CD4-positive, alpha-beta T cell (primary cell): ENCODE results near the gene FFAR1. TPM values are rescaled to one million over a fixed set of nuclear protein-coding genes. Genes with fewer than 3 reads are reported as not detected.

Source experiments
- ATAC-seq: fragments of 200-7000 bp; cut with Tn5 transposase; one replicate; pipeline ENCODE4 v1.10.0; 2022; ENCODE audit warnings: mild to moderate bottlenecking; ENCODE audit not compliant: poor library complexity
- CTCF ChIA-PET: fragments of 350-600 bp; sonication (Branson Sonifier 250); formaldehyde crosslinking; loops from one replicate; lab custom pipeline; 2021; ENCODE audit warnings: antibody characterized with exemption, inconsistent platforms; lab: Charles Lee
- POLR2A ChIA-PET: fragments of 350-600 bp; sonication (Branson Sonifier 250); formaldehyde crosslinking; loops from one replicate; lab custom pipeline; 2021; ENCODE audit warnings: antibody characterized with exemption, inconsistent platforms; lab: Charles Lee
- DNase-seq, 14 experiments: peaks; one replicate each; pipeline ENCODE4 v3.0.0-alpha.2; 2013 to 2020; ENCODE audit warnings: mixed read lengths in 2 of 14
- H3K27ac ChIP-seq, 2 donors: one replicate each; pipeline versions ENCODE4 v1.5.1 to v1.7.0; 2013; ENCODE audit warnings: low read length in 2 of 2, low read depth in 1 of 2, mild to moderate bottlenecking in 1 of 2
- H3K27me3 ChIP-seq, 2 experiments: 1 replicate in 1 of 2; 2 replicates in 1 of 2; pipeline versions ENCODE4 v1.6.1 to v1.7.0; 2013; ENCODE audit warnings: low read length in 2 of 2, control low read depth in 1 of 2, mild to moderate bottlenecking in 1 of 2, moderate library complexity in 1 of 2; ENCODE audit not compliant: insufficient read depth in 2 of 2, control insufficient read depth in 1 of 2
- H3K36me3 ChIP-seq: one replicate; pipeline ENCODE4 v1.6.1; 2013; ENCODE audit warnings: low read length, control low read depth; ENCODE audit not compliant: insufficient read depth
- H3K4me1 ChIP-seq: one replicate; pipeline ENCODE4 v1.6.1; 2013; ENCODE audit warnings: low read length, control low read depth; ENCODE audit not compliant: insufficient read depth
- H3K4me3 ChIP-seq: one replicate; pipeline ENCODE4 v1.5.1; 2013; ENCODE audit warnings: mild to moderate bottlenecking, low read length, moderate library complexity
- H3K9me3 ChIP-seq, 2 experiments: 1 replicate in 1 of 2; 2 replicates in 1 of 2; pipeline versions ENCODE4 v1.6.1 to v1.7.0; 2013; ENCODE audit warnings: low read length in 2 of 2, mild to moderate bottlenecking in 2 of 2, control low read depth in 1 of 2, moderate library complexity in 1 of 2; ENCODE audit not compliant: control insufficient read depth in 1 of 2, insufficient read depth in 1 of 2
- H3K27ac Mint-ChIP-seq: one replicate; pipeline ENCODE4 v1.8.0; 2020; ENCODE audit warnings: mixed read lengths
- H3K27me3 Mint-ChIP-seq: one replicate; pipeline ENCODE4 v1.8.0; 2021; ENCODE audit warnings: mixed read lengths
- H3K36me3 Mint-ChIP-seq: one replicate; pipeline ENCODE4 v1.8.0; 2021; ENCODE audit warnings: low read depth, mixed read lengths
- H3K4me1 Mint-ChIP-seq: one replicate; pipeline ENCODE4 v1.8.0; 2021; ENCODE audit warnings: low read depth, mixed read lengths
- H3K4me3 Mint-ChIP-seq: one replicate; pipeline ENCODE4 v1.8.0; 2020; ENCODE audit warnings: mild to moderate bottlenecking, mixed read lengths
- H3K9me3 Mint-ChIP-seq: one replicate; pipeline ENCODE4 v1.8.0; 2020; ENCODE audit warnings: mixed read lengths
- intact Hi-C, 2 experiments: fragments of 100-400 bp; cut with DNase I in 1 of 2; cut with micrococcal nuclease in 1 of 2; formaldehyde crosslinking; loops; one replicate each; pipeline versions ENCODE4 v1.15.1 to v1.9.0; 2023 to 2025; cut with DNase I, micrococcal nuclease
- total RNA-seq, 174 experiments: library from RNA in 2 of 174; stranded (reverse) in 2 of 174; gene quantifications; one replicate each; pipeline ENCODE4 v1.2.3 and lab custom pipeline; 2021 to 2026
- TF ChIP-seq, protein P1 (sequence below): fragments of 200-600 bp; IDR thresholded peaks from one replicate; pipeline ENCODE4 v1.8.0; 2022; ENCODE audit warnings: antibody characterized with exemption, mild to moderate bottlenecking

The FFAR1 gene
- total RNA-seq, 2 experiments from 2014 or later = not detected

DNA sequence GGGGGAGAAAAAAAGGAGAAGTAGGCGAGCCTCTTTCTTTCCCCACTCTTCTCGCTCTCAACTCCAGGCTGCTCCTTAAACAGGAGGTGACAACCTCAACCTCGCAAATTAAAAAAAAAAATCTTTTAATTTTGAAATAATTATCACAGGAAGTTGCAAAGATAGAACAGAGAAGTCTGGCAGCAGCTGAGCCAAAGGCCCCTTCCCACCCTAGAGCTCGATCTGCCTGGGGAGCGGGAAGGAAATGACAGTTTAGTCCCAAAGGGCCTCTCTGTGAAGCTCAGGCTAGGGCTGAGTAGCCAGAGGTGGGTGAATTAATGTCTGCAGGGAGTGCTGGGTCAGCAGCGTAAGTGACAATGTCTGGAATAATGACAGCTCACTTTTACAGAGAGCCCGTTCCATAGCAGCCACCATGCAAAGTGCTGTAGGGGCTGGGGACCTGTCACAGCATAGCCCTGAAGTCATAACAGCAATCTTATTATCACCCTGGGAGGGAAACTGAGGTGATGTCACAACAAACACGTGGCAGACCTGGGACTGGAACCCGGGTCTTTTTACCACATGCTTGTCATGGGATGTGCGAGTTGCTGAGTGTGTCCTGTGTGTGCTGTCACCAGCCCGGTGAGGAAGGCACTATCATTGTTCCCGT lies 27.5 kb upstream of the FFAR1 start:
- ATAC-seq (no peak), DNase-seq (peak in 2 of 14 experiments; percentile 25 to 46)
- Histone ChIP-seq H3K4me1 (peaks cover 13% of the 10 kb centered on the region), H3K9me3 (peaks cover 0 to 8% of the 10 kb centered on the region in 2 experiments), H3K36me3 (no peaks in the 10 kb centered on the region), H3K27me3 (no peaks in the 10 kb centered on the region), H3K4me3 (no peak overlapping the region), H3K27ac (no peak overlapping the region)
- intact Hi-C loops = no loop called here
- Mint-ChIP-seq H3K4me1 (no peaks in the 10 kb centered on the region), H3K9me3 (no peaks in the 10 kb centered on the region), H3K4me3 (no peak overlapping the region), H3K27ac (no peak overlapping the region), H3K36me3 (no peaks in the 10 kb centered on the region), H3K27me3 (peaks cover 3% of the 10 kb centered on the region)
- ChIA-PET POLR2A (no interaction called here), CTCF (interaction anchor here (0.7 kb wide), 1 partner anchor 25 kb away, joined by 4 read pairs; no protein-coding TSS in a partner anchor)
- TF ChIP-seq, protein P1, sequence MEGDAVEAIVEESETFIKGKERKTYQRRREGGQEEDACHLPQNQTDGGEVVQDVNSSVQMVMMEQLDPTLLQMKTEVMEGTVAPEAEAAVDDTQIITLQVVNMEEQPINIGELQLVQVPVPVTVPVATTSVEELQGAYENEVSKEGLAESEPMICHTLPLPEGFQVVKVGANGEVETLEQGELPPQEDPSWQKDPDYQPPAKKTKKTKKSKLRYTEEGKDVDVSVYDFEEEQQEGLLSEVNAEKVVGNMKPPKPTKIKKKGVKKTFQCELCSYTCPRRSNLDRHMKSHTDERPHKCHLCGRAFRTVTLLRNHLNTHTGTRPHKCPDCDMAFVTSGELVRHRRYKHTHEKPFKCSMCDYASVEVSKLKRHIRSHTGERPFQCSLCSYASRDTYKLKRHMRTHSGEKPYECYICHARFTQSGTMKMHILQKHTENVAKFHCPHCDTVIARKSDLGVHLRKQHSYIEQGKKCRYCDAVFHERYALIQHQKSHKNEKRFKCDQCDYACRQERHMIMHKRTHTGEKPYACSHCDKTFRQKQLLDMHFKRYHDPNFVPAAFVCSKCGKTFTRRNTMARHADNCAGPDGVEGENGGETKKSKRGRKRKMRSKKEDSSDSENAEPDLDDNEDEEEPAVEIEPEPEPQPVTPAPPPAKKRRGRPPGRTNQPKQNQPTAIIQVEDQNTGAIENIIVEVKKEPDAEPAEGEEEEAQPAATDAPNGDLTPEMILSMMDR = no peak

DNA sequence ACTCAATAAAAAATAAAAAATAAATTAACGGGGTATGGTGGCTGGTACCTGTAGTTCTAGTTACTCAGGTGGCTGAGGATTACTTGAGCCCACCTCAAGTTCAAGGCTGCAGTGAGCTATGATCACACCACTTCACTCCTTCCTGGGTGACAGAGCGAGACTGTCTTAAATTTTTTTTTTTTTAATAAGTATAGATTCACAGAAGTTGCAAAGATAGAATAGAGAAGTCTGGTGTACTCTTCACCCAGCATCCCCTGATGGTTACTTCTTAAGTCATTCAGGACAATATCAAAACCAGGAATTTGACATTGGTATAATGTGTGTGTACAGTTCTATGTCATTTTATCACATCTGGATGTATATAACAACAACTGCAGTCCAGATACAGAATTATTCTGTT lies 26.4 kb upstream of the FFAR1 start:
- H3K4me3 Mint-ChIP-seq = no peak overlapping the region
- DNase-seq = no peak
- no peaks in the 10 kb centered on the region for H3K9me3 Mint-ChIP-seq
- Histone ChIP-seq H3K27me3 (no peaks in the 10 kb centered on the region), H3K36me3 (no peaks in the 10 kb centered on the region), H3K4me1 (peaks cover 13% of the 10 kb centered on the region), H3K27ac (no peak overlapping the region), H3K9me3 (peaks cover 0 to 8% of the 10 kb centered on the region in 2 experiments), H3K4me3 (no peak overlapping the region)
- intact Hi-C loops = no loop called here
- no peak for ATAC-seq
- H3K27me3 Mint-ChIP-seq = peaks cover 3% of the 10 kb centered on the region
- POLR2A ChIA-PET = interaction anchor here (0.7 kb wide), 1 partner anchor 81 kb away, joined by 4 read pairs; no protein-coding TSS in a partner anchor
- no peak overlapping the region for H3K27ac Mint-ChIP-seq
- CTCF ChIA-PET = no interaction called here
- no peaks in the 10 kb centered on the region for H3K4me1 Mint-ChIP-seq
- H3K36me3 Mint-ChIP-seq = no peaks in the 10 kb centered on the region
- TF ChIP-seq, protein P1 = no peak

DNA sequence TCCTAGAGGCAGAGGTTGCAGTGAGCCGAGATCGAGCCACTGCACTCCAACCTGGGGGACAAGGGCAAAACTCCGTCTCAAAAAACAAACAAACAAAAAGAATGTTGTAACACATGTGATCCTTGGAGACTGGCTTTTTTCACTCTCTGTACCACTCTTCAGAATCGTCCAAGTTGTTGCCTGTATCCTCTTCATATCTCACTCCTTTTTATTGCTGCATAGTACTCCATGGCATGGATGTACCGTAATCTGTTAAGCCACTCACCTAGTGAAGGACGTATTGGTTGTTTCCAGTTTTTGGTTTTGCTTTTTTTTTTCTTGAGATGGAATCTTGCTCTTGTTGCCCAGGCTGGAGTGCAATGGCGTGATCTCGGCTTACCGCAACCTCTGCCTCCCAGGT lies 25.7 kb upstream of the FFAR1 start:
- no peak overlapping the region for H3K27ac Mint-ChIP-seq
- no peak overlapping the region for H3K27ac ChIP-seq
- H3K4me3 ChIP-seq = no peak overlapping the region
- H3K4me3 Mint-ChIP-seq = no peak overlapping the region
- ChIA-PET POLR2A (no interaction called here), CTCF (no interaction called here)
- H3K36me3 ChIP-seq = no peaks in the 10 kb centered on the region
- H3K27me3 ChIP-seq = peaks cover 0 to 2% of the 10 kb centered on the region in 2 experiments
- TF ChIP-seq, protein P1 = no peak
- ATAC-seq (no peak), DNase-seq (no peak)
- intact Hi-C loops = no loop called here
- peaks cover 0 to 8% of the 10 kb centered on the region in 2 experiments for H3K9me3 ChIP-seq
- H3K4me1 ChIP-seq = peaks cover 13% of the 10 kb centered on the region
- H3K27me3 Mint-ChIP-seq = peaks cover 3% of the 10 kb centered on the region
- H3K9me3 Mint-ChIP-seq = no peaks in the 10 kb centered on the region
- no peaks in the 10 kb centered on the region for H3K36me3 Mint-ChIP-seq
- H3K4me1 Mint-ChIP-seq = no peaks in the 10 kb centered on the region
